Epithelial cell of proximal tubule (primary cell): ENCODE results near the gene NPC1L1. TPM values are rescaled to one million over a fixed set of nuclear protein-coding genes. Genes with fewer than 3 reads are reported as not detected.
"Not testable (repeated sequence)": the region's sequence is repeated elsewhere in the genome, so short reads cannot be mapped to it uniquely, and the experiment has no call there.

Experiments used
- DNase-seq: peaks from one replicate; pipeline ENCODE4 v3.0.0-alpha.2; 2011; ENCODE audit warnings: low read depth
- H3K4me3 ChIP-seq: 2 replicates; pipeline ENCODE4 v1.5.1; 2011; ENCODE audit warnings: low read depth, mild to moderate bottlenecking, low read length
- CTCF ChIP-seq: conservative IDR thresholded peaks from 2 replicates; pipeline ENCODE4 v1.5.1; 2012; ENCODE audit warnings: low read depth, mild to moderate bottlenecking, low read length
- total RNA-seq: library from RNA; depleted of rRNA; stranded (reverse); fragments of >200 nt; gene quantifications from 2 replicates; pipeline ENCODE4 v1.2.3, GENCODE V29; 2015

The NPC1L1 gene
- total RNA-seq, 1 donor from 2014 or later: 0.23 TPM

GRCh38 chr7:44564606-44565005, 23.5 kb upstream of the NPC1L1 start:
- no peak for DNase-seq
- H3K4me3 ChIP-seq: no peak overlapping the region
- TF ChIP-seq CTCF: no peak

- no peak overlapping the region for H3K4me3 ChIP-seq
- no peak for DNase-seq
Measured at GRCh38 chr7:44563171-44563679, 22.1 kb upstream of the NPC1L1 start.

GRCh38 chr7:44562622-44562962, 21.5 kb upstream of the NPC1L1 start:
- not testable (repeated sequence) for H3K4me3 ChIP-seq, DNase-seq

More at GRCh38 chr7:44563171-44563679, 22.1 kb upstream of the NPC1L1 start:
- TF ChIP-seq CTCF: no peak

- H3K4me3 ChIP-seq: no peak overlapping the region
- DNase-seq: no peak
- no peak for TF ChIP-seq CTCF
Measured at GRCh38 chr7:44561962-44562621, 21.0 kb upstream of the NPC1L1 start.

- H3K4me3 ChIP-seq: no peak overlapping the region
- DNase-seq: no peak
- no peak for TF ChIP-seq CTCF
Measured at GRCh38 chr7:44561481-44561880, 20.4 kb upstream of the NPC1L1 start.

GRCh38 chr7:44559485-44559884, 18.4 kb upstream of the NPC1L1 start:
- DNase-seq: no peak
- TF ChIP-seq CTCF: no peak
- H3K4me3 ChIP-seq: no peak overlapping the region

- DNase-seq: no peak
- no peak for TF ChIP-seq CTCF
- no peak overlapping the region for H3K4me3 ChIP-seq
Measured at GRCh38 chr7:44557485-44557884, 16.4 kb upstream of the NPC1L1 start.

- H3K4me3 ChIP-seq: no peak overlapping the region
- TF ChIP-seq CTCF: no peak
Measured at GRCh38 chr7:44555350-44555749, 14.2 kb upstream of the NPC1L1 start.

GRCh38 chr7:44552473-44553005, 11.4 kb upstream of the NPC1L1 start:
- not testable (repeated sequence) for DNase-seq, H3K4me3 ChIP-seq

More at GRCh38 chr7:44555350-44555749, 14.2 kb upstream of the NPC1L1 start:
- no peak for DNase-seq
